ENCODE data around the gene CD207.
"Not testable (repeated sequence)": the region's sequence is repeated elsewhere in the genome, so short reads cannot be mapped to it uniquely, and the experiment has no call there.

The CD207 gene

DNA sequence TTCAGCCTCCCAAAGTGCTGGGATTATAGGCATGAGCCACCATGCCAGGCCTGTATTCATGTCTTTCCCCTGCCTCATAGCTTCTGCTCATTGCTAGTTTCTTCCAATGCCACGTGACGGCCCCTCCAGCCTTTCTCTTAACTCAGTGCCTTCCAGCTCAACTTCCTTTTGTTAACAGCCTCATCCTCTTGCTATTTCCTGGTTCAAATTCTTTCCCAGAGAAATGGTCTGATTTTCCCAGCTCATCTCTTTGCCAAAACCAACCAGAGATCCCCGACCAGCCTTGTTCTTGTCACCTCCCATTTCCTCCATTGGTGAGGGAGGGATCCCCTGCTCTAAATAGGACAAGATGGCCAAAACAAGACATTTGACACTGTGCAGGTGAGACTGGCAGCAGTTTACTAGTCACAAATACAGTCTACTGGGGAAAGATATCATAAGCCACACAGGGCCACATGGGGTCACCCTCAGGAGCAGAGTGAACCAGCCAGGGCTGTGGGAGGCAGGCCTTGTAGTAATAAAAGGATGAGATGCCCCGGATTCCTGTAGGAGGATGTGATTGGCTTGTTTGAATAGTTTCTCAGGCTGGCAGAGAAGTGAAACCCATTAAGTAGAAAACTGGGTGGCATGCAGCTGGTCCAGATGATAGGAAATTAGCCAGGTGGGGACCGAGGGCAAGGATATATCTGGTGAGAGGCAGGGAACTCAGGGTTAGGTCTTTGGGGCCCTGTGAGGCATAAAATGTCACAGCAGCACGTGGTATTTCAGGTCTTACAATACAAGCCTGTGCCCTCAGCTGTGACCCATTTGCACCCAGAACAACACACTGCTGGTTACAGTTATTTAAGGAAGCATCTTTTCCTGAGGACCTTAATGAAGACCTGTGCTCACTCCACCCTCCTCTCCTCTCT, 6.4 kb downstream of the CD207 start:
- peak; percentile 18 for DNase-seq (ENCODE audit: low spot score)

DNA sequence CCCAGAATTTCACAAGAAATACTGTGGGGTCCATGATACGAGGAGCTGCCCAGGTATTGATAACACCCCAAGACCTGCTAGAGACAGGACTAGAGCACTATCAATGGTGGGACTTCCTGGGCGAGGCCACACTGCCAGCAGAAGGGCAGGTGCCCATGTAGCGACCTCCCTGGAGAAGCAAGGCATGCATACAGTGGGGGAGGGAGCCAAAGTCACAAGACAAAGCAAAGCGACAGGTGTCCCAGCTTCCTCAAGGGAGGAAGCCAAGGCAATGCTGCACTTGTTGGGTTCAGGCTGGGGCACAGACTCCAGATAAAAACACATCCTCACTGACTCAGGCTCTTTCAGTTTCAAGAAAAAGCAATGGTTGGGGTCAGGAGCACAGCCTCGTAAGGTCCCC, 7.5 kb downstream of the CD207 start:
- DNase-seq (ENCODE audit: low spot score) = no peak

DNA sequence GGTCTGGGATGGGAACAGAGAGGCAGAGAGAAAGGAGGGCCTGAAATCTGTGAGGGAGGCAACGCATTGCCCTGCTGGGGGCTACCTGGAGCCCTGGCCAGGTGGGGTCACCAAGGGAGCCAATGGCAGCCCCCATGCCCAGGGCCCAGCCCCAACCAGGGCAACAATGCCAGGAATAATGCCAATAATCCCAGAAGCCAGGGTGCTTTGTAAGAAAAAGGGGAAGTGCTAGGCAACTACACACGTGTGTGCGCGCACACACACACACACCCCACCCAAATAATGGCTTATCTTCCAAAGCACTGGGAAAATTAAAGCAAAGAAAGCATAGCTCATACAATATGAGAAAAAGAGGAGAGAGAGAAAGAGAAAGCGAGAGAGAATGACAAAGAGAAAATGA, 8.2 kb downstream of the CD207 start:
- no peak for DNase-seq (ENCODE audit: low spot score)

DNA sequence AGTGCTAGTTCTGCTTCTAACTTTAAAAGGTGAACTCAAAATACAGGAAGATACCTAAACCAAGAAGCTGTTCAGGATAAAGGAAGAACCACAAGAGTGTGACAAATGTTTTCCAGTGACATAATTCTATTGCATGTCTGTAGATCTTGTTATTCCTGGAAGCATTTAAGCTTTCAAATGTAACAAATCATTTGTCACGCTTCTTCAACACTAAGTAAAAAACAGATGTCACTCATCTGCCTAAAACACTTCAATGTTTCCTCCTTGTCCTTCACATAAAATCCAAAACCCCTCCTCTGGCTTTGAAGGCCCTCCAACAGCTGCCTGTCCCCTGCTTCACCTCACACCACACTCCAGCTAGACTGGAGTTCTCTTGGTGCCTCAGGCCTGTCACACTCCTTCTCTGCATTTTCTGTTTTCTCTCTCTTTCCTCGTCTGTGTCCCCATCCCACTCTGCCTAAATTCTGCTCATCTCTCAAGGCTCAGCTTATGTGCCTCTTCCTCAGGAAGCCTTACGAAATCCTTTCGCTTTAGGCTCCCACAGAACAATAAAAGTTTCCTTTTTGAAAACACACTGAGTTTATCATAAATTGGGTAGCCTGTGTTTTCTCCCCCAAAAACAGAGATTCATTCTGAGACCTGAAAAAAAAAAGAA, 8.8 kb downstream of the CD207 start:
- no peak for DNase-seq (ENCODE audit: low spot score)

DNA sequence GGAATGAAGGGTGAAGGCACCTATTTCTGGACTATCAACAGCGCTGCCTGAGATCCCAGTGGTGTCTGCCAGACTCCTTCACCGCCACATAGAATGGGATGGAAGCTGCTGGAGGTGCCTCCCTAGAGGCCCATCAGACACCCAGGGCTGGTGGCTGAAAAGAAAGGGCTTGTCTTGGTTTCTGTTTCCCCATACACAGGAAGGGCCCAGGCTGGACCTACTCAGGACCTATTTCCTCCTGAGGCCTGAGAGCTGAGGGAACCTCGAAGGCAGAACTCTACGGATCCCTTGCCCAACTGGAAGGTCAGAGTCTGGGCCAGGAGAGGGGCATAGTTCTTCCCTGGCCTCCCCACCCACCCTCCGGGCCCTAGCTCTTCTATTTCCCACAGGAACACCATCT, 12.4 kb downstream of the CD207 start:
- DNase-seq (ENCODE audit: low spot score) = no peak

DNA sequence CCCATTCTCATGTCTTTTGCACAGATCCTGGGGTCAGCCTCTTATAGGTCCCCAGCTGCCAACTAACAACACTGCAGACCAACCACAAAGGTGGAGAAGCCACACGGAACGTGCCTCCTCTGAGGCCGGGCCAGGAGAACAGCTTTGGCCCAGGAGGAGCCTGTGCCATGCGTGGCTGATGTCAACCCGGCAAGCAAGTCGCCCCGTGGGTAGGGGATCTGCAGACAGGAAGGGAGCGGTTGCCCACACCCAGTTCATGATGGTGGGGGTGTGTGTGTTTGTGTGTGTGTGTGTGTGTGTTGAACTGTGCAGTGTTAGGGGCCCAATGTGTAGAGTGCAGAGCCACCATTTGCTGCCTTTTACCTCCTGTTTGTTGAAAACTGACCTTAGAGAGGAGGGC, 12.8 kb downstream of the CD207 start:
- no peak for DNase-seq (ENCODE audit: low spot score)

DNA sequence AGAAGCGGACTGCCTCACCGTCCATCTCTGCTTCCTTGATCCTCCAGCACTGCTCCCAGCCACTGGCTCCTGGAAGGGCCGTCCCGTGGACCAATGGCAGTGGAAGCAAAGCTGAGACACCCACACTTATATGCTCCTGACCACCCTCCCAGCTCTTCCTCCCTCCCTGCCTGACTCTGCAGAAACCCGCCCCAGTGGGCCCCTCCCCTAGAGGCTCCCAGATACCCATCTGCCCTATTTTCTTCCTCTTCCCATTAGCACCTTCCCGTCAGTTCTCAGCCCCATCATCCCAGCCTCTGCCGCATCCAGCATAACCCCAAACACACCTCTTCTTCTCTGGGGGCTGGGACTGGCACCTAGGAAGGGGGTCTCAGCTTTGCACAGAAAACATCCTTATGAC, 15.1 kb downstream of the CD207 start, which contains the start of gene CLEC4F:
CLEC4F (minus strand) TSS at position 101 of the 400 bp plus-strand sequence; CDS start at position 25, 76 bp downstream.
- no peak for DNase-seq (ENCODE audit: low spot score)

DNA sequence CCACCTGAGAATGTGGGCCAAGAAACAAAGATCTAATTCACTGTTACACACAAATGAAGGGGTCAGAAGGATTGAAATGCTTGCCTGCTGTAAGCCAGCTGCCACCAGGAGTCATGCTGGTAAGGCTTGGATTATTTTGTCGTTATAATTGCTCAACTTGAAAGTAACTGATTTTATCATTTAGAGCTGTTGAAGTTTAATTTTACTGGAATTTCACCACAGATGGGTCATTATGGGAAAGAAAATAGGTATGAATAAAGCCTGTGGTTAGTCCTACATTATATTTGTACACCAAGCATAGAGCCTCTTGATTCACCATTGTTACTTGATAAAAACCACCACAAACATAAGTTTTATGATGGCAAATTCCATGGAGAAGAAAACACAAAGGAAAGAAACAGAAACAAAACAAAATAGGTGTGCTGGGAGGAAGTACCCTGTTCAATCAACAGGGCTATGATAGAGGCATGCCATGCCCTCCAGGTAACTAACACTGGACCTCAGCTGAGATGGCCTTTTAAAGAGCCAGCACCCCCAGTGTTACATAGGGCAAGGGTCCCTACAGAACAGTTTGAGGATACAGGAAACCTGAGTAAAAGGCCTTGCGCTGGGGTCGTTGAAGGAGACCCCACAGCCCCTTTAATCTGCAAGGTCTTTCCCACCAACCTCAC, 18.2 kb downstream of the CD207 start:
- no peak for DNase-seq (ENCODE audit: low spot score)

DNA sequence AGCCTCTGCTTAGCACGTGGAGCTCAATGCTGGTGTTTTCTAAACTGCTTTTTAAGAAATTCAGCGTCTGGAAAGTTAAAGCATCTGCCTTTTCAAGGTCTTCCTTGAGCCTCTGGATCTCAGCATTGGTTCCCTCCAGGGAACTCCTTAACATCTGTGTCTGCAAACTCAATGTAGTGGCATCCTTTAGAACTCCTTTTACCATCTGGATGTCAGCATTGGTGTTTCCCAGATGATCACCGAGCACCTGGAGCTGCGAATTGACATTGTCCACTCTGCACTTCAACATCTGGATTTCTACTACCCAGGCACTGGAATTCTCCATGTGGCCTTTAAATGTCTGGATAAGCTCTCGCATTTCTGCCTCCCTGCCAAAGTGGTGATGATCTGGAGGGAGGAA, 18.9 kb downstream of the CD207 start:
- no peak for DNase-seq (ENCODE audit: low spot score)

DNA sequence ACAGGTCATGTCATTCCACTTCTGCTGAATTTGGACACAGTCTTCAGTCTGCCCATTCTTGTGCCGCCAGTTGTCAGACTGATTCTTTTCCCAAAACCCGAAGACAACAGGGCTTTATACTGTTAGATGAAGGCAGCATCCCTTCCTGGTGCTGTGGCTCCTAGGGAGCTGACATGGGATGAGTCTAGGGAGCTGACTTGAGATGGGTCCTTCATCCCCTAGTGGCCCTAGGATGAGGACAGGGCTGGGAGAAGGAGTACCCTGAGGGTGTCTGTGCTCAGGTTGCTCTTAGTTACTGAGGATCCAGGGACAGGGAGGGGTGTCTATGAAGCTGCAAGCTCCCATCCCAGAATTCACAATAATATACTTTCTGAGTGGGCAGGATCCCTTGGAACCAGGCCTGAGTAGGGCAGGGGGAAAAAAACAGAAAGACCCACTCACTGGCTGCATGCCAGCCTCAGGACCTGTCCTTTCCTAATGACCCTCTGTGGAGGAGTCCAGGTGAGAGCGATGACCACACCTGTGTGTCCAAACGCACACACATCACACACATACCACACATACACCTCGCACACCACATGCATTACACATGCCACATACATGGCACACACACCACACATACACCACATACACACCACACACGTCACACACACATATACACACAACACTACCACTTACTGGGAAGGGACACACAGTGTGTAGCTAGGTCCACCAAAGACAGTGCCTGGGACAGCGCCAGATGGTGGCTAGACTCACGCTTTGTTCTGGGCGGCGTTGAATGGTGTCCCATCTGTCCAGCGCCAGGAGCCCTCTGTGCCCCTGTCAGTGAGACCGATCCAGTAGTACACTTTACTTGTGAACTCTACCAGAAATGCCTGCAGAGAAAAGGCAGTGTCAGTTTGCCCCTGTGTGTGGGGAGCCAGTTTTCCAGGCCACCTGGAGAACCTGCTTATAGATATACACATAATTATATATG, 26.3 kb downstream of the CD207 start:
- no peak for DNase-seq (ENCODE audit: low spot score)

DNA sequence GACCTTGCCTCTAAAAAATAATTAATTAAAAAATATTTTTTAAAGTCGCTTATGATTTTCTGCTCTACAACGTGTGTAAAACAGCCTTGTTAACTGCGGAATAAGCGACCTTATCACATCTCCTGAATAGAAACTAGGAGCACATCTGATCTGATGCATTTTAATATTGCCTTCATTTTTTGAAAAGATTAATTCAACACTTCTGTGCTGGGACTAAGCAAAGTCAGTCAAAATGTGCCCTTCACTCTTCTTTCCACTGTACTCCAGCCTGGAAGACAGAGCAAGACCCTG, 27.8 kb downstream of the CD207 start:
- DNase-seq (ENCODE audit: low spot score) = no peak

DNA sequence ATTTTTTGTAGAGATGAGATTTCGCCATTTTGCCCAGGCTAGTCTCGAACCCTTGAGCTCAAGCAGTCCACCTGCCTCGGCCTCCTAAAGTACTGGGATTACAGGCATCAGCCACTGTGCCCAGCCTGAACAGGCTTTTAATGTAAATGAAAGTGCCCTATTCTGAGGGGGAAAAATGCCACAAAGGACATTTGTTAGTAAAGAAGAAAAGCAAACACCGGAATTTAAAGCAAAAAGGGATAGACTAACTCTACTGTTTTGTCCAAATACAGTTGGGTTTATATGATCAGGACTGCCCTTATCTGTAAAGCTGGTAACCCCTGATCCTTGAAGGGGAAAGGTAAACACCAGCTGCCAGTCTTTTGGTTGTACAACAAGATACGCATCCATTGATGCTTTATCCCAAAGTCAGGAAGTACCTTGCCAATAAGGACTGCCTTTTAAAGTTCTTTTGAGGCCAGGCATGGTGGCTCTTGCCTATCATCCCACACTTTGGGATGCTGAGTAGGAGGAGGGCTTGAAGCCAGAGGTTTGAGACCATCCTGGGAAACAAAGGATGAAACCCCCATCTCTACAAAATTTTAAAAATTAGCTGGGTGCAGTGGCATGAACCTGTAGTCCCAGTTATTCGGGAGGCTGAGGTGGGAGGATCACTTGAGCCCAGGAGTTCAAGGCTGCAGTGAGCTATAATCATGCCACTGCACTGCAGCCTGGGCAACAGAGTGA, 28.4 kb downstream of the CD207 start:
- DNase-seq (ENCODE audit: low spot score) = no peak

DNA sequence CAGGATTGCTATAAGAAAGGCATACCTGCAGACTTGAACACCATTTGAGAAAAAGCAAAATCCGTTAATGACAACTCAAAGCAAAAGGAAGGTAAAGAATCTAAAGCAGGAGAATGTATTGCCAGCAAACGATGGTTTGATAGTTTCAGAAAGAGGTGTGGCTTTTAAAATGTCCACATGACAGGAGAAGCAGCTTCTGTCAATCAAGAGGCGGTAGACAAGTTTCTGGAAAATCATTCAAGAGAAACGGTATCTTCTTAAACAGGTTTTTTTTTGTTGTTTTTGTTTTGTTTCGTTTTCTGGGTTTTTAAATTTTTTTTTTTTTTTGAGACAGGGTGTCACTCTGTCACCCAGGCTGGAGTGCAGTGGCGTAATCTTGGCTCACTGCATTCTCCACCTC, 29.0 kb downstream of the CD207 start:
- no peak for DNase-seq (ENCODE audit: low spot score)

DNA sequence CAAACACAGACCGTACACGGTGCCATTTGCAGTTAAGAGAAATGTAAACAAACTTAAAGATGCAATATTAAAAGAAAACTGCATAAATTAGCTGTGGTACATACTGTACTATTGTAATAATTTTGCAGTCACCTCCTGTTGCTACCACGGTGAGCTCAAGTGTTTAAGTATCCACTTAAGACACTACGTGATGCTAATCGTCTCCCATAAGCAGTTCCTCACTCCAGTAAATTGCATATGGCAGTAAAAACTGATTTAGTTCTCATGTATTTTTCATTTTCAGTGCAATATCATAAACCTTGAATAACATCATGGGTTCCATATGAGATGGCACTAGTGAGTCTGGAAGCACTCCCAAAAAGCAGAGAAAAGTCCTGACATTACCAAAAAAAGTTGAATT, 29.6 kb downstream of the CD207 start:
- no peak for DNase-seq (ENCODE audit: low spot score)

DNA sequence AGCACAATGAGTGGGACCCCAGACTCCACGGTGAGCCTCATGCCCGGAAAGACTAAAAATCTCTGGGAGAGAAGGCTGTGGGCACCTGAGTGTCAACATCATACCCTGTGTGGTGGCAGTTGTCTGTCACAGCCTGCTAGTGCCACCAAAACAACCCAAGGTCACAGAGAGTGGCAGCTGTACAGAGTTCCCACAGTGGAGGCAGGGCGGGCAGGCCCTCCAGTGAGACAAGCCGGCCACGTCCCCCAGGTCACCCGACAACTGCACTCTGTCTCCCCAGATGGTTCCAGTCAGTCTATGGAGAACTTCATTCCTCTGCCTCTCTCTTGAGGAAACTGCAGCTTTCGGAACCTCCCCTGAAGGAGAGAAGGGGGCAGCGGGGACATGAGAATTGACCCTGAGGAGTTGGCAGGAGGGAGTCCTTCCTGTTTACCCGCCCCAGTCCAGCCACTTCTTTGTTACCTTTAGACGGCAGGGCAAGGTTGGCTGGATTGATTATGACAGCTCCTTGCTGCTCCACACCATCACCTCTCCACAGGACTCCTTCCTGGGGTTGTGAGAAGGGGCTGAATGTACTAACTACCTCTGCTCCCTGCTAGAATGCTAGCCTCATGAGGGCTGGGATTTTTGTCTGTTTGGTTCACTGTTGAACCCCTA, 33.9 kb downstream of the CD207 start:
- DNase-seq (ENCODE audit: low spot score) = no peak

DNA sequence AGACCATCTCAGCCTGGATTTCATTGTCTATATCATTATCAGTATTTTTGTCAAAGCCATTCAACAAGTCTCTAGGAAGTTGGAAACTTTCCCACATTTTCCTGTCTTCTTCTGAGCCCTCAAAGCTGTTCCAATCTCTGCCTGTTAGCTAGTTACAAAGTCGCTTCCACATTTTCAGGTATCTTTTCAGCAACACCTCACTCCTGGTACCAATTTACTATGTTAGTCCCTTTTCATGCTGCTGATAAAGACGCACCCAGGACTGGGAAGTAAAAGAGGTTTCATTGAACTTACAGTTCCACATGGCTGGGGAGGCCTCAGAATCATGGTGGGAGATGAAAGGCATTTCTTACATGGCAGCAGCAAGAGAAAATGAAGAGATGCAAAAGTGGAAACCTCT, 35.9 kb downstream of the CD207 start:
- DNase-seq (ENCODE audit: low spot score) = no peak

DNA sequence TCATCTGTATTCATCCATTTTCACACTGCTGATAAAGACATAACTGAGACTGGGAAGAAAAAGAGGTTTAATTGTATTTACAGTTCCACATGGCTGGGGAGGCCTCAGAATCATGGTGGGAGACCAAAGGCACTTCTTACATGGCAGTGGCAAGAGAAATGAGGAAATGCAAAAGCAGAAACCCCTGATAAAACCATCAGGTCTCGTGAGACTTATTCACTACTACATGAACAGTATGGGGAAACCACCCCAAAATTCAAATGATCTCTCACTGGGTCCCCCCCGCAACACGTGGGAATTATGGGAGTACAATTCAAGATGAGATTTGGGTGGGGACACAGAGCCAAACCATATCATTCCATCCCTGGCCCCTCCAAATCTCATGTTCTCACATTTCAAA, 37.6 kb downstream of the CD207 start:
- not testable (repeated sequence) for DNase-seq (ENCODE audit: low spot score)

DNA sequence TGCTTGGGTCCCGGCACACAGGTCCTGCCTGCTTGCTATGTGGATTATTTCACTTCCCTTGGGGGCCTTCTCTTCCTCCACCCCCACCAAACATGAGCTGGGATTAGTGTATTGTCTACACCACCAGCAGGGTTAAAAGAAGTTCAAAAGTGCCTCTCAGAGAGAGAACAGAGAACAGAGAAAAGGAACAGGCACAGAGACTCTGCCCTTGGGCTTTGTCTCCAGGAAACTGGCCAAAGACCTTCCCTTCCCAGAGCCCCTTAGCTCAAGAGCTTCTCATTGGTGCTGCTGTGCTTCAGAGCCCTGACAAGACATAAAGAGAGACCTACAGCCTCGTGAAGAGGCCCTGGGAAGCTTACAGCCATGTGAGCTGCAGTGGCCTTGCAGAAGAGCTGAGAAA, 38.1 kb downstream of the CD207 start:
- no peak for DNase-seq (ENCODE audit: low spot score)

DNA sequence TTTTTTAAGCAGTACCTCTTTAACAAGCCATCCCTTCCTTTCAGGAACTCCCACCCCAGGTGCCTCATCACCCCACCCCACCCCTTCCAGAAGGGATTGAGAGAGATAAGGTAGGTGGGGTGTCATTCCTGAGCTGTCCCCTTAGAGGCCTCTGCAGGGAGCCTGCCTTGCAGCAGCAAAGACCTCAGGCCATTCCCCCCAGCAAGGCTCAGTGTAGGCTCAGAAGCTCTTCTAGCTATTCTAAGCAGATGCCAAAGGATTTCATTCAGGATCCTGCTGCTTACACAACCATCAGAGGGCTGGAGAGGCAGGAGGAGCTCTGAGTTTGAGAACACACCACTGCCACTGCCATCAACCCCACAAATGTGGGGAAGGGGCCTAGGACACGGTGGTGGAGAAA, 39.4 kb downstream of the CD207 start:
- DNase-seq (ENCODE audit: low spot score) = no peak

DNA sequence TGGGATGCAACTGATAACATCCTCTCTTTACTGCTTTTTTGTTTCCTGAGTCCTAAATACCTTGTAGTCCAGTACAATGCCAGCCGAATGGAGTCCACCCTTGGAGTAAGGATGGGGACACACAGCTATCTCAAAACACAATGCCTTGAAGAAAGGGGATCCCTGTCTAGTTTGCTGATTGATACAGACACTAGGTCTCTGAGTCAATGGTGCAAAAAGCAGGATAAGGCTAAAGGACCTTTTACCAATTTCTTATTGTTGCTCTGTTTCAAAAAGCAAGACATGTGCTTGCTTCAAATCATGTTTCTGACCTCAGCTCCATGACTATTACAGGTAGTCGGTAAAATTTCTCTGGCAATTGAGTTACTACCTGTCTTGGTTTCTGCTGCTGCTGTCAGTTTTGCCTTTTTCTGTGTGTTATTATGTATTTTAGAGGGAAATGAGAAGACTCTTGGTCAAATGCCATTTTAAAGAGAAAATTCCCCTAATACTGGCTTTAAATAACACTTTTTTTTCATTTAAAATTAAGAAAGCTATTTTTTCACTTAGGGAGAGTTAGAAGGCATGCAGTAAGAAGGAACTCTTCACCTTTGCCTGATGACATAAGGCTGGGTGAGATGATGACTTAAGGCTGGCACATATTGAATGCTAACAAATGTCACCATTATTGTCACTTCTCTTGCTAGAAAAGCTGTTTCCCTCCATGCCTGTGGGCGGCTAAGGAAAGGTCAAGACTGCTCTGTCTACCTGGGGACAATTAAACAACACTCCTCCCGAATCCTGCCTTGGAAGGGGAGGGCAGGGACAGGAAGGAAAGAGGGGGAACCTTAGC, 40.2 kb downstream of the CD207 start:
- no peak for DNase-seq (ENCODE audit: low spot score)
